KOPT-K1 (cell line): Measurements from ENCODE around the gene NXN.
"Not testable (repeated sequence)": the region's sequence is repeated elsewhere in the genome, so short reads cannot be mapped to it uniquely, and the experiment has no call there.

Source experiments
- H3K27ac ChIP-seq: fragments of 200-600 bp; sonication (generic); 2 replicates; pipeline ENCODE4 v1.5.1; 2016; ENCODE audit warnings: antibody characterized with exemption, mild to moderate bottlenecking, low read depth, low read length; ENCODE audit not compliant: poor library complexity, severe bottlenecking
- H3K36me3 ChIP-seq: fragments of 200-600 bp; sonication (generic); 2 replicates; pipeline ENCODE4 v1.5.1; 2017; ENCODE audit warnings: antibody characterized with exemption, mild to moderate bottlenecking, low read length, moderate library complexity; ENCODE audit not compliant: insufficient read depth
- H3K9me3 ChIP-seq: fragments of 200-600 bp; sonication (generic); 2 replicates; pipeline ENCODE4 v1.5.1; 2017; ENCODE audit warnings: antibody characterized with exemption, low read length, mild to moderate bottlenecking; ENCODE audit not compliant: insufficient read depth, poor library complexity, severe bottlenecking

The NXN gene

GRCh38 chr17:802481-802880 is 177.1 kb downstream of the NXN start:
- no peak overlapping the region for H3K27ac ChIP-seq
- no peaks in the 10 kb centered on the region for H3K9me3 ChIP-seq
- H3K36me3 ChIP-seq, result no peaks in the 10 kb centered on the region

GRCh38 chr17:801660-802059 is 177.9 kb downstream of the NXN start:
- Histone ChIP-seq H3K9me3 (no peaks in the 10 kb centered on the region), H3K36me3 (no peaks in the 10 kb centered on the region), H3K27ac (no peak overlapping the region)

- no peak overlapping the region for H3K27ac ChIP-seq
- H3K36me3 ChIP-seq, result peaks cover under 1% of the 10 kb centered on the region; the same call in 1 of the 2 replicates
- no peaks in the 10 kb centered on the region for H3K9me3 ChIP-seq
Measured at GRCh38 chr17:800446-801242, 178.9 kb downstream of the NXN start.

GRCh38 chr17:799261-799660 is 180.3 kb downstream of the NXN start:
- Histone ChIP-seq H3K36me3 (peaks cover 6% of the 10 kb centered on the region; the same call in 1 of the 2 replicates), H3K27ac (no peak overlapping the region)

GRCh38 chr17:798246-798645 is 181.3 kb downstream of the NXN start:
- no peak overlapping the region for H3K27ac ChIP-seq
- no peaks in the 10 kb centered on the region for H3K9me3 ChIP-seq
- peaks cover 12% of the 10 kb centered on the region; the same call in 1 of the 2 replicates for H3K36me3 ChIP-seq

More at GRCh38 chr17:799261-799660, 180.3 kb downstream of the NXN start:
- H3K9me3 ChIP-seq, result no peaks in the 10 kb centered on the region

DNA sequence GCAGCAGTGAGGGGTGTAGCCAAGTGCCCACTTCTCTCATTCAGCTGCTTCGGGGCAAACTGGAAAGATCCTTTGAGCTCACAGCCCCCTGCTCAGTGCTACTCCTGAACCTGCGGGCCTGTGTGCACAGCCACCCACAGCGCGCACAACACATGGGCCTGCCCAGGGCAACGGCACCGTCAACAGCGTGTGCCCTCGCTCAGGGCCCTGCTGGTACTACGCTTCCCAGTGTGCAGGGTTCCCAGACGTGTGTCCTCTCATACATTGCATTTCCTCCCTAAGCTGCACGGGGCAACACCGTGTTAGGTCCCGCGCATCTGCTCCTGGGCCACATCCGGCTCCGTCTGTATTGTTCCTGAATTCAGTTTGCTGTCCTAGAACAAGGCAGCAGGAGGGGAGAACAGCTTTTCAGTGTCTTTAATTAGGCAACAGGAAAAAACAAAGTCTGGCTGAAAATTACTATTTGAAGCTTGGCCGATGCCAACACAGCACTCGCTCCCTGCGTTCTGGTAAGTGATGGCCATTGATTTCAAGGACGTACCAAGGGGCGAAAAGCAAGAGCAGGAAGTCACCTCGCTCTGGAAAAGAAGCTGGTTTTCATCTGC is 182.2 kb downstream of the NXN start:
- Histone ChIP-seq H3K27ac (no peak overlapping the region), H3K9me3 (no peaks in the 10 kb centered on the region), H3K36me3 (peaks cover 21% of the 10 kb centered on the region)

DNA sequence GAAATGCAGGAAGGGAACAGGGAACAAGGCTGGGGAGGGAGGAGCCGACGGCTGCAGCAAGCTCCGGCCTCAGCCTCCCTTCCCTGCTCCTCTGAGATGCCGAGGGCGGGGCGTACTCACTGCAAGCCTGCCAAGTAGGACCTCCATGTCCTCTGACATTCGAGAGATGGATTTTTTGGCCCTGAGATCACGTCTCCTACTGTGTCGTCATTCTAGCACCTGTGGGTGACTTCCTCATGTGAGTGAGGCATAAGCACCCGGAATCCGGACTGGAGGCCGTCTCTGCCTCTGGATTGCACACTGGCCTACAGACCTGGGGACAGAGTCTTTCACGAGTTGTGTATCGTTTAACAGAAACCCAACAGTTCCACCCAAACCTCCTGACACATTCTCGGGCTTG is 183.0 kb downstream of the NXN start:
- Histone ChIP-seq H3K36me3 (peaks cover 28% of the 10 kb centered on the region), H3K9me3 (no peaks in the 10 kb centered on the region)

GRCh38 chr17:795721-796120 is 183.9 kb downstream of the NXN start:
- Histone ChIP-seq H3K36me3 (peaks cover 37% of the 10 kb centered on the region), H3K27ac (no peak overlapping the region), H3K9me3 (no peaks in the 10 kb centered on the region)

More for the DNA sequence above, 183.0 kb downstream of the NXN start:
- no peak overlapping the region for H3K27ac ChIP-seq

GRCh38 chr17:795276-795675 is 184.3 kb downstream of the NXN start:
- Histone ChIP-seq H3K27ac (no peak overlapping the region), H3K36me3 (peaks cover 39% of the 10 kb centered on the region), H3K9me3 (no peaks in the 10 kb centered on the region)

GRCh38 chr17:794876-795275 is 184.7 kb downstream of the NXN start:
- Histone ChIP-seq H3K9me3 (no peaks in the 10 kb centered on the region), H3K36me3 (peaks cover 43% of the 10 kb centered on the region), H3K27ac (no peak overlapping the region)

- no peaks in the 10 kb centered on the region for H3K9me3 ChIP-seq
- H3K27ac ChIP-seq, result no peak overlapping the region
- H3K36me3 ChIP-seq, result peaks cover 69% of the 10 kb centered on the region
Measured at GRCh38 chr17:792277-792676, 187.3 kb downstream of the NXN start.

- H3K27ac ChIP-seq, result no peak overlapping the region
- H3K9me3 ChIP-seq, result no peaks in the 10 kb centered on the region
- peaks cover 74% of the 10 kb centered on the region for H3K36me3 ChIP-seq
Measured at GRCh38 chr17:791829-792228, 187.7 kb downstream of the NXN start.

- H3K27ac ChIP-seq, H3K9me3 ChIP-seq: not testable (repeated sequence)
- H3K36me3 ChIP-seq, result peaks cover 83% of the 10 kb centered on the region
Measured at GRCh38 chr17:790874-791247, 188.7 kb downstream of the NXN start.

GRCh38 chr17:789931-790873 is 189.4 kb downstream of the NXN start:
- H3K9me3 ChIP-seq, H3K27ac ChIP-seq: not testable (repeated sequence)
- H3K36me3 ChIP-seq, result peaks cover 85% of the 10 kb centered on the region
